ENCODE measurements around the gene P2RX7.
"Not testable (repeated sequence)": the region's sequence is repeated elsewhere in the genome, so short reads cannot be mapped to it uniquely, and the experiment has no call there.

The P2RX7 gene

GRCh38 chr12:121135320-121135719 is 2.6 kb downstream of the P2RX7 start:
- DNase-seq (ENCODE audit: low read depth), result no peak

GRCh38 chr12:121137512-121137911 is 4.8 kb downstream of the P2RX7 start:
- no peak for DNase-seq (ENCODE audit: low read depth)

- DNase-seq (ENCODE audit: low read depth), result no peak
Observed at GRCh38 chr12:121138284-121138683, 5.6 kb downstream of the P2RX7 start.

- no peak for DNase-seq (ENCODE audit: low read depth)
Observed at GRCh38 chr12:121139286-121139685, 6.6 kb downstream of the P2RX7 start.

- DNase-seq (ENCODE audit: low read depth), result no peak
Observed at GRCh38 chr12:121142171-121142950, 9.7 kb downstream of the P2RX7 start.

- DNase-seq (ENCODE audit: low read depth), result no peak
Observed at GRCh38 chr12:121144416-121144914, 11.8 kb downstream of the P2RX7 start.

- DNase-seq (ENCODE audit: low read depth), result no peak
Observed at GRCh38 chr12:121145221-121145620, 12.5 kb downstream of the P2RX7 start.

- DNase-seq (ENCODE audit: low read depth), result not testable (repeated sequence)
Observed at GRCh38 chr12:121149289-121149688, 16.6 kb downstream of the P2RX7 start.

GRCh38 chr12:121154793-121155375 is 22.2 kb downstream of the P2RX7 start:
- no peak for DNase-seq (ENCODE audit: low read depth)

- DNase-seq (ENCODE audit: low read depth), result no peak
Observed at GRCh38 chr12:121156365-121156764, 23.7 kb downstream of the P2RX7 start.

- no peak for DNase-seq (ENCODE audit: low read depth)
Observed at GRCh38 chr12:121158085-121158484, 25.4 kb downstream of the P2RX7 start.

GRCh38 chr12:121158728-121159351 is 26.2 kb downstream of the P2RX7 start:
- not testable (repeated sequence) for DNase-seq (ENCODE audit: low read depth)

GRCh38 chr12:121159467-121160307 is 27.0 kb downstream of the P2RX7 start:
- no peak for DNase-seq (ENCODE audit: low read depth)

GRCh38 chr12:121162384-121162783 is 29.7 kb downstream of the P2RX7 start:
- DNase-seq (ENCODE audit: low read depth), result no peak

GRCh38 chr12:121162985-121163384 is 30.3 kb downstream of the P2RX7 start:
- DNase-seq (ENCODE audit: low read depth), result no peak

- not testable (repeated sequence) for DNase-seq (ENCODE audit: low read depth)
Observed at GRCh38 chr12:121164839-121165238, 32.2 kb downstream of the P2RX7 start.

- DNase-seq (ENCODE audit: low read depth), result no peak
Observed at GRCh38 chr12:121165316-121165715, 32.6 kb downstream of the P2RX7 start.

- DNase-seq (ENCODE audit: low read depth), result no peak
Observed at GRCh38 chr12:121166356-121166755, 33.7 kb downstream of the P2RX7 start.

GRCh38 chr12:121167232-121167820 is 34.6 kb downstream of the P2RX7 start:
- DNase-seq (ENCODE audit: low read depth), result no peak

GRCh38 chr12:121167951-121168350 is 35.3 kb downstream of the P2RX7 start:
- no peak for DNase-seq (ENCODE audit: low read depth)

- no peak for DNase-seq (ENCODE audit: low read depth)
Observed at GRCh38 chr12:121170151-121170550, 37.5 kb downstream of the P2RX7 start.
